GM12865 (cell line): ENCODE measurements around the gene ARNT2.
"Not testable (repeated sequence)": the region's sequence is repeated elsewhere in the genome, so short reads cannot be mapped to it uniquely, and the experiment has no call there.

Experiments used
- DNase-seq: peaks from one replicate; pipeline ENCODE4 v3.0.0; 2010; ENCODE audit warnings: low read depth
- H3K4me3 ChIP-seq: 2 replicates; pipeline ENCODE4 v1.5.1; 2011; ENCODE audit warnings: mild to moderate bottlenecking, low read depth, low read length, control low read depth
- CTCF ChIP-seq: IDR thresholded peaks from 2 replicates; pipeline ENCODE4 v1.5.1; 2011; ENCODE audit warnings: low read length, control low read depth, low read depth, inconsistent platforms; ENCODE audit not compliant: insufficient read depth; ENCODE audit errors: missing control alignments

The ARNT2 gene

DNA sequence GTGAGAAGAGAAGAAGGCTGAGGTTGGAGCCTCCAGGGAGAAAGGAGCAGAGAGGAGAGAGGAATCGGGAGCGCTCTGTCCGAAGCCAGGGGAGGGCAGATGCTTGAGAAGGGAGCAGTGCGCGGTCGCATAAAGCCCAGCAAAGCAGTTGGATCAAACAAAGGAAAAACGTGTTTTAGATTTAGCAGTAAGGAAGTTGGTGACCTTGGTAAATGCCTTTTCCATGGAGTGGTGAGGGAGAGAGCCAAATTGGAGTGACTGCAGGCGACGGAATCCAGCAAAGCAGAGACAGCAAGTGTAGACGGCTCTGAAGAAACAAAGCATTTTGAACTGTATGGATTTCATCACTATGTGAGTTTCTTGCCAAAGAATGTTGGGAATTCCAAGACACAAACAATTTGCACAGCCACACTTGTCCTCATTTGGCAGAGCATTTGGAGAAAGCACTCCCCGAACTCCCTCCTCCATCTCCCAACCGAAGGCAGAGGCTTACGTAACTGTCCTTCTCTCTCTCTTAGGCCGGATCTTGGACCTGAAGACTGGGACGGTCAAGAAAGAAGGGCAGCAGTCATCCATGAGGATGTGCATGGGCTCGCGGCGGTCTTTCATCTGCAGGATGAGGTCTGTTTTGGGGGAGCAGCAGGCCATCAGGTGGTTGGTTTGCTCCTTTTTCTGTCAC is 103.6 kb downstream of the ARNT2 start:
- no peak overlapping the region for H3K4me3 ChIP-seq
- DNase-seq: no peak
- TF ChIP-seq CTCF: no peak

- no peak for DNase-seq
These were observed 104.6 kb downstream of the ARNT2 start for GRCh38 chr15:80508783-80509182.

GRCh38 chr15:80509800-80510199 is 105.6 kb downstream of the ARNT2 start:
- no peak overlapping the region for H3K4me3 ChIP-seq
- no peak for TF ChIP-seq CTCF
- DNase-seq: no peak

More at GRCh38 chr15:80508783-80509182, 104.6 kb downstream of the ARNT2 start:
- TF ChIP-seq CTCF: no peak
- no peak overlapping the region for H3K4me3 ChIP-seq

DNA sequence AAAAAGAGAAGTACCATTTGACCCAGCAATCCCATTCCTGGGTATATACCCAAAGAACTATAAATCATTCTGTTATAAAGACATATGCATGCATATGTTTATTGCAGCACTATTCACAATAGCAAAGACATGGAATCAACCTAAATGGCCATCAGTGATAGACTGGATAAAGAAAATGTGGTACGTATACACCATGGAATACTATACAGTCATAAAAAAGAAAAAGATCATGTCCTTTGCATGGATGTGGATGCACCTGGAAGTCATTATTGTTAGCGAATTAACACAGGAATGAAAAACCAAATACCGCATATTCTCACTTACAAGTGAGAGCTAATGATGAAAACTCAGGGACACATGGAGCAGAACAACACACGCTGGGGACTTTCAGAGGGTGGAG is 106.8 kb downstream of the ARNT2 start:
- DNase-seq, H3K4me3 ChIP-seq: not testable (repeated sequence)

GRCh38 chr15:80512726-80513660 is 108.8 kb downstream of the ARNT2 start:
- H3K4me3 ChIP-seq: no peak overlapping the region
- no peak for TF ChIP-seq CTCF
- no peak for DNase-seq

- no peak for DNase-seq
- no peak for TF ChIP-seq CTCF
- no peak overlapping the region for H3K4me3 ChIP-seq
These were observed 110.0 kb downstream of the ARNT2 start for GRCh38 chr15:80514071-80514780.

GRCh38 chr15:80517290-80517689 is 113.1 kb downstream of the ARNT2 start:
- TF ChIP-seq CTCF: no peak
- DNase-seq: no peak

More at GRCh38 chr15:80517290-80517689, 113.1 kb downstream of the ARNT2 start:
- no peak overlapping the region for H3K4me3 ChIP-seq
